HG02623 (cell line): ENCODE results near the gene PRR23E.

Experiments used
- ATAC-seq: cut with Tn5 transposase; IDR thresholded peaks from one replicate; pipeline ENCODE4 v1.9.1; 2021; ENCODE audit warnings: moderate library complexity; ENCODE audit not compliant: unreplicated experiment

Gene PRR23E

DNA sequence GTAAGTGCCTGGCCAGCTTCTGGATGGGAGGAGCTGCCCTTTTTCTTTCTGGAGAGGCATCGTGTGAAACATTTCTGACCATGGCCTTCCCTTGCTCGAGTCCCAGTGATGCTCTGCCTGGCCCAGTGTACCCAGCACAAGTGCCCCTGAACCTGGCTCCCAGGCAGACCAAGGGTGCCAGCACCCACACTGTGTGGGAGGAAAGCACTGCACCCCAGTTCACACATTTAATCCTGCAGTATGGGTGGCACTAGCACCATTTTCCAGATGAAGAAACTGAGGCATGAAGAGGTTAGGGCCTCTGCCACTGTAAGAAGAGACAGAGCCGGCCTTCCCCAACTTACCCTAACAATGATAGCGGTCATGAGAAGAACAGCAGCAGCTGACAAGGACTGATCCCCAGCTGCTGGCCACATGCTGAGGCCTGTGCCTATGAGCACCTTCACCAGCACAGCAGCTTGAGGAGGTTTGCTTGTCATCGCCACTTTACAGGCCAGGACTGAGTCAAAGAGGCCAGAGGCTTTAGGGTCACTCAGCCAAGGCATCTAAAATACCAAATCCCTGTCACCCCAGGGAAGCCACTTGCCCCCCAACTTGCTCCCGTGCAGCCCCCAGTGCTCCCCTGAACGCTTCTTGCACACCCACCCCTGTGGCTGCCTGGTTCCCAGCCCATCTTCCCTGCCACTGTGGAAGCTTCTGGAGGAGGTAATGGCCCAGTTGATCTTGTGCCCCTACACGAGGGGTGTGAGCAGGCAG lies 15.0 kb downstream of the PRR23E start:
- ATAC-seq: no peak

- ATAC-seq: no peak
Measured at GRCh38 chr3:127208483-127209100, 15.7 kb downstream of the PRR23E start.

- ATAC-seq: no peak
Measured at GRCh38 chr3:127209155-127209839, 16.4 kb downstream of the PRR23E start.

DNA sequence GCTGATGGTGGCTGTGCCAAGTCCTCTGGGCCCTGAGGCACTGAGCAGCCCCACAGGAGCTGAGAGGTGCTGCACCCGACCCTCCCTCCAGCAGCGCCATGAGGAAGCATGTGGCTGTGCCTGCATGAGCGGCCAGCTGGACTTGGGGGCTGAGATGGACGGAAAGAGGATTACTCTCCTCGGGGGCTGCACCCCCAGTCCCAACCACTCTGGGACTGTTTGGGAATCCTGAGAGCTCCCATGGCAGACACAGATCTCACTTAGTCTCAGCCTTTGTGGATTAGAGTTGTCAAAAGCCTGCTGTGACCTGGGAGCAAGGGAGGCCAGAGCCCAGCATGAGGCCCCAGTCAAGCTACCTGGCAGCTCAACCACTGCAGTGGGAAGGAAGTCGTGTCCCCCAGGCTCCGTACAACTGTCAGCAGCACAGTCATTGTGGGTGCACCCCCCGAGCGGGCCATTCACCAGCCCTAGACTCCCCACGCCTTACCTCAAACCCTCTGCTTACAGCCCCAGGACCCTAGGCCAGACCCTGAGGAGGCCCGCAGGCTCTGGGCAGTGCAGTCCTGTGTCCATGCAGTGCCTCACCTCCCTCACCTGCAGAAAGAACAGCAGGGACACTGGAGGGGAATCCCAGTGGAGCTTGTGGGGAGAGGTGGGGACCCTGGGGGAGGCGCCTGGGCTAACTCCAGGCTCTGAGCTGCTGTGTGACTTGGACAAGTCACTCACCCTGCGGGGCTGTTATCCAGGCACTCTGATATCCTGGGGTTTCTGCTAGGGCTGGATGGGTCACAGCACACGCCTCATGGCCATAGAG lies 17.1 kb downstream of the PRR23E start:
- ATAC-seq: no peak

DNA sequence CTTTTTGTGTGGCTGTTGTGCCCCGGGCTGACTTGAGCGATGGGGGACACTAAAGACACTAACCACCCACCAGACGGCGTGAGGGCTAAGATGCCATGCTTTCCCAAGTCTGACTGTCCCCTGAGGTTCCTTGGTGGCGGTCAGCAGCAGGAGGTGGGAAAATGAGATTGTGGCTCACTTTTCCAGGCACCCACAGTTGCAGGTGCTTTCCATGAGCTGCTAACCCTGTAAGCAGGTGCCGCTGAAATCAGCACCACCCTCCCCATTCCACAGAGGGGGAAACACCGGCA lies 17.7 kb downstream of the PRR23E start:
- no peak for ATAC-seq

GRCh38 chr3:127211118-127212060 lies 18.5 kb downstream of the PRR23E start:
- ATAC-seq: no peak

GRCh38 chr3:127212231-127212630 lies 19.3 kb downstream of the PRR23E start:
- ATAC-seq: no peak

GRCh38 chr3:127212711-127213110 lies 19.8 kb downstream of the PRR23E start:
- no peak for ATAC-seq

GRCh38 chr3:127213381-127213918 lies 20.5 kb downstream of the PRR23E start:
- ATAC-seq: no peak

- no peak for ATAC-seq
Measured at GRCh38 chr3:127214975-127215374, 22.0 kb downstream of the PRR23E start.

- ATAC-seq: no peak
Measured at GRCh38 chr3:127215714-127216414, 22.9 kb downstream of the PRR23E start.

GRCh38 chr3:127216415-127217261 lies 23.7 kb downstream of the PRR23E start:
- ATAC-seq: no peak

GRCh38 chr3:127217596-127218453 lies 24.9 kb downstream of the PRR23E start:
- no peak for ATAC-seq

DNA sequence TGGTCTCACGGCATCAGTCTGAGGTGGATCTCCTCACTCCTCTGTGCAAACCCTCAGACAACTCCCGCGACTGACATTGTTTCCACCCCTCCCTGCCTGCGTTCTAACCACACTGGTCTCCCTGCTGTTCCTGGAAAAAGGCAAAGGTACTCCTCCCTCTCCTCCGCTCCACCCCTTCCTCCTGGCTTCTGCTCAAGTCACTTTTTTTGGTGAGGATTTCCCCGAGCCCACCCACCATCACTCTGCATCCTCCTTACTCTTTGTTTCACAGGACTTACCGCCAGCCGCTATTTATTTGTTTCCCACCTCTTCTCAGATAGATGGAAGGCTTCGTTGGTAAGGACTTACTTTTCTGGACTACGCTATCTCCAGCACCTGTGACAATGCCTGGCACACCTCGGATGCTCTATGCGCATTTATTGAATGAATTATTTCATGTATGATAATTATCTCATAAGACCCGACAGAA lies 25.6 kb downstream of the PRR23E start:
- ATAC-seq: no peak

DNA sequence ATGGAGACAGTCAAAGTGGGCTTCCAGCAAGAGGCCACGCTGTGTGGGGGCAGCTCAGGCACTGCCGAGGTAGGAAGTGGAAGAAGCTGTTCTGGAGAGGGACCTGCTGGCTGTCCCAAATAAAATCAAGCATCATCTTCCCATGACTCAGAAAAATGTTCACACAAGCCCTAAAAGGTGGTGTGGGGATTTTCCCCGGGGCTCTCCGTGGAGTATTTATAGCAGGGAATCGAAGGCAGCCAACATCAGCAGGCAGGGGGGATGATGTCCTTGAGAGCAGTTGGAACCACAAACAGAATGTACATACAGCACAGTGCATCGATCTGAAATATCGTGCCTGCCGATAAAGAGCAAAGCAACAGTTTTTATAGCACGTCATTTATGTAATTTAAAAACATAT lies 27.6 kb downstream of the PRR23E start:
- ATAC-seq: no peak

- ATAC-seq: no peak
Measured at GRCh38 chr3:127221037-127221436, 28.1 kb downstream of the PRR23E start.

- ATAC-seq: no peak
Measured at GRCh38 chr3:127221446-127222035, 28.6 kb downstream of the PRR23E start.
